ENCODE measurements around the gene TM4SF4.

TM4SF4 gene

DNA sequence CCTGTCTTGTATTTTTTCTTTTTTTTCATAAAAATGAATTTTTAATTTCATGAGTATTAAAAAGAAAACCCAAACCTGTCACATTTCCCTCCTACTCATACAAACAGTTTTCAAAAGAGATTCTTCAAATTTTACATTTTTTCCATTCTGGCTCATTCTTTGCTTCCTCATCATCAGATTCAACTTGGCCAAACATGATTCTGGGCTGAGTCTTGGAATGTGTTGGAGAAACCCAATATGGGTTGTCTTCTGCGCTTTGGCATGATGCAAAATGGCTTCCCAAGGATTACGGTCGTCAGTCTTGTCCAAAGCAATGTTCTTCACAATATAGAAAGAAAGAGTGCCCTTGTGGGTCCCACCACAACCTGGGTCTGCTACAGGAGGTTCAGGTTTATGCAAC, 12.4 kb upstream of the TM4SF4 start:
- POLR2A ChIA-PET, result no interaction called here
- H3K9me3 ChIP-seq (ENCODE audit: control insufficient read depth, insufficient read depth, low read depth, low read length), result no peaks in the 10 kb centered on the region
- no peak overlapping the region for H3K4me3 ChIP-seq (ENCODE audit: low read depth, low read length)
- no peak overlapping the region for H3K27ac ChIP-seq (ENCODE audit: extremely low read depth, low read depth, low read length)
- TF ChIP-seq ZNF514 (tag by site-specific recombination; IDR thresholded peaks at IDR 0.05) (no peak), ZEB2 (tag by site-specific recombination; IDR thresholded peaks at IDR 0.05) (no peak), ZNF23 (tag by site-specific recombination; IDR thresholded peaks at IDR 0.05; ENCODE audit: borderline replicate concordance) (no peak), ZNF214 (tag by site-specific recombination; IDR thresholded peaks at IDR 0.05; ENCODE audit: borderline replicate concordance) (no peak)
- no peaks in the 10 kb centered on the region for H3K4me1 ChIP-seq (ENCODE audit: control insufficient read depth, insufficient read depth, low read length)
- CTCF ChIA-PET, result no interaction called here
- H3K36me3 ChIP-seq (ENCODE audit: control insufficient read depth in 2 of 2, insufficient read depth in 1 of 2, low read length in 2 of 2), result no peaks in the 10 kb centered on the region

DNA sequence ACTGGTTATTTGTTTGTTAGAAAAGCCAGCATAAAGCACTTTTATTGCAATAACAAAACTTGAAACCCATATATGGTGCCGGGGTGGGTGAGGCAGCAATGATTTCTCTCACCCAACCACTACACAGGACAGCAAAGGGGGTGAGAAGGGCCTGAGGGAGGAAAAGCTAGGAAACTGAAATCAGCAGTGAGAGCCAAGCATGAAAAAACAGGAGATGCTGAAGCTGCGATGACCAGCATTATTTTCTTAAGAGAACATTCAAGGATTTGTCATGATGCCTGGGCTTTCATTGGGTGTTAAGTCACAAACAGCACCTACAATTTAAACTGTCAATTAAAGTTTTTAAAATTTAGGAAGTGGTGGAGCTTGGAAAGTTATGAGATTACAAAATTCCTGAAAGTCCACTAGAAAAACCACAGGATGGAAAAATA, 11.9 kb upstream of the TM4SF4 start:
- CTCF ChIA-PET, result interaction anchor here (0.7 kb wide), 1 partner anchor 15 kb away, joined by 3 read pairs; no protein-coding TSS in a partner anchor
- H3K4me3 ChIP-seq (ENCODE audit: low read depth, low read length), result no peak overlapping the region
- no peak overlapping the region for H3K27ac ChIP-seq (ENCODE audit: extremely low read depth, low read depth, low read length)
- TF ChIP-seq ZNF311 (tag by site-specific recombination; IDR thresholded peaks at IDR 0.05; ENCODE audit: borderline replicate concordance), result no peak
- no peak for TF ChIP-seq TRIM28 (IDR thresholded peaks at IDR 0.05; ENCODE audit: borderline replicate concordance, low read length)
- TF ChIP-seq, protein P1, sequence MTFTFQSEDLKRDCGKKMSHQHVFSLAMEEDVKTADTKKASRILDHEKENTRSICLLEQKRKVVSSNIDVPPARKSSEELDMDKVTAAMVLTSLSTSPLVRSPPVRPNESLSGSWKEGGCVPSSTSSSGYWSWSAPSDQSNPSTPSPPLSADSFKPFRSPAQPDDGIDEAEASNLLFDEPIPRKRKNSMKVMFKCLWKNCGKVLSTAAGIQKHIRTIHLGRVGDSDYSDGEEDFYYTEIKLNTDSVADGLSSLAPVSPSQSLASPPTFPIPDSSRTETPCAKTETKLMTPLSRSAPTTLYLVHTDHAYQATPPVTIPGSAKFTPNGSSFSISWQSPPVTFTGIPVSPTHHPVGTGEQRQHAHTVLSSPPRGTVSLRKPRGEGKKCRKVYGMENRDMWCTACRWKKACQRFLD (tag by site-specific recombination; IDR thresholded peaks at IDR 0.05), result no peak
- no peak for TF ChIP-seq ZNF596 (tag by site-specific recombination; IDR thresholded peaks at IDR 0.05)
- no peaks in the 10 kb centered on the region for H3K36me3 ChIP-seq (ENCODE audit: control insufficient read depth in 2 of 2, insufficient read depth in 1 of 2, low read length in 2 of 2)
- no peaks in the 10 kb centered on the region for H3K4me1 ChIP-seq (ENCODE audit: control insufficient read depth, insufficient read depth, low read length)
- POLR2A ChIA-PET, result no interaction called here
- H3K9me3 ChIP-seq (ENCODE audit: control insufficient read depth, insufficient read depth, low read depth, low read length), result no peaks in the 10 kb centered on the region

DNA sequence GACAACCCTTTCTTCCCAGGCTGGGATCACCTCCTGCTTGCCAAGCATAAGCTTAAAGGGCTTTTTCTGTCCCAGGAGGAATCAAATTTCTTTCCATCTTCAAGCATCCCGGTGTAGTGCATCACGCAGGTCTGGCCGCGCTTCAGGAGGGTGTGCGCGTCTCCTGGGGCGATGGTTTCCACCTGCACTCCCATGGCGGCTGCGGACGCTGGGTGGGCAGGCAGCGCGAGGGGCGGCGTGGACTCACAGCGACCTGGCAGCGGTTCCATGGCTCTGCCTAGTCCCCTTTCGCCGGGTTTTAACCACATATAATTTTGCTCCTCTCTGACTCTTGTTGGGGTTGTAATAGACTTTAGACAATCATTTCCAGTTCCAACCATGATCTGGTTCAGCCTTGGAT, 10.6 kb upstream of the TM4SF4 start:
- no peaks in the 10 kb centered on the region for H3K9me3 ChIP-seq (ENCODE audit: control insufficient read depth, insufficient read depth, low read depth, low read length)
- H3K4me1 ChIP-seq (ENCODE audit: control insufficient read depth, insufficient read depth, low read length), result no peaks in the 10 kb centered on the region
- CTCF ChIA-PET, result interaction anchor here (0.5 kb wide), 1 partner anchor 27 kb away, joined by 4 read pairs; no protein-coding TSS in a partner anchor
- TF ChIP-seq ZNF391 (tag by site-specific recombination; IDR thresholded peaks at IDR 0.05; ENCODE audit: borderline replicate concordance, low read depth) (no peak), ZNF292 (tag by site-specific recombination; IDR thresholded peaks at IDR 0.05; ENCODE audit: borderline replicate concordance, low read depth) (no peak), ZNF629 (tag by site-specific recombination; IDR thresholded peaks at IDR 0.05) (no peak)
- H3K27ac ChIP-seq (ENCODE audit: extremely low read depth, low read depth, low read length), result no peak overlapping the region
- POLR2A ChIA-PET, result no interaction called here
- H3K36me3 ChIP-seq (ENCODE audit: control insufficient read depth in 2 of 2, insufficient read depth in 1 of 2, low read length in 2 of 2), result no peaks in the 10 kb centered on the region
- H3K4me3 ChIP-seq (ENCODE audit: low read depth, low read length), result no peak overlapping the region

DNA sequence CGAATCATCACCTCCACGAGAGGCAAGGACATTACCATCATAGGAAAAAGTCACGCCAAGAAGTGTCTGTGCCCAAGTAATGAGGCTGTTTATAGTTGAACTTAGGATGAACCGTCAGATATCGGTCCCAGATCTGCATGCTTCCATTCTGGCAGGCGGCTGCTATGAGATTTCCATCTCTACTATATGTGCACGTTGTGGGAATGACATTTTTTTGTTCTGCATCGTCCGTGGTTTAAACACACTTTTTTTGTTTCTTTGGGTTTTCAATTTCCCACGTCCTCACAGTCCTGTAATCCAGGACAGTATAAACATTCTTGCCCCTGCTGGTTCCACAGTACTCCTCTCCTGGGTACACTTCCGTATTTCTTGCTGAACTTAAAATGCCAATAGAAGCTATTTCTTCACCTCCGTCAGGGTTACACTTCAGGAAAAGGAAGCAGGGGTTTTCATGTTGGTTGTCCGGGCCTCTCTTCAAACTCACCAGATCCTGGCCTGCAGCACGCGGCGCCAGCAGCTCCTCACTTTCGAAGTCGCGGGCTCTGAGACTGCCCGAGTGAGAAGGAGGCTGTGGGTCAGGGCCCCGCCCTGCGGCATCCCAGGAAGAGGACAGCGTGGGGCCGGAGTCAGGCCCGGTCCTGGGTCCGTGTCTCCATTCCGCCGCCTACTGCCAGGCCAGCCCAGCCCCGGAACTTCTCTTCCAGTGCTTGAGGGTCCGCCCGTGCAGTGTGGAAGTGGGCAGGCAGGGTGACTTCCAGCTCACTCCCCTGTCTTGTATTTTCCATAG, 9.8 kb upstream of the TM4SF4 start:
- POLR2A ChIA-PET, result no interaction called here
- no peaks in the 10 kb centered on the region for H3K9me3 ChIP-seq (ENCODE audit: control insufficient read depth, insufficient read depth, low read depth, low read length)
- no peak overlapping the region for H3K27ac ChIP-seq (ENCODE audit: extremely low read depth, low read depth, low read length)
- H3K4me1 ChIP-seq (ENCODE audit: control insufficient read depth, insufficient read depth, low read length), result no peaks in the 10 kb centered on the region
- H3K4me3 ChIP-seq (ENCODE audit: low read depth, low read length), result no peak overlapping the region
- CTCF ChIA-PET, result no interaction called here
- H3K36me3 ChIP-seq (ENCODE audit: control insufficient read depth in 2 of 2, insufficient read depth in 1 of 2, low read length in 2 of 2), result no peaks in the 10 kb centered on the region
- TF ChIP-seq YY1 (tag by site-specific recombination; IDR thresholded peaks at IDR 0.05) (no peak), ZNF610 (tag by site-specific recombination; IDR thresholded peaks at IDR 0.05; ENCODE audit: borderline replicate concordance) (no peak), GLIS2 (tag by site-specific recombination; IDR thresholded peaks at IDR 0.05) (no peak), ZNF214 (tag by site-specific recombination; IDR thresholded peaks at IDR 0.05; ENCODE audit: borderline replicate concordance) (no peak), ZNF292 (tag by site-specific recombination; IDR thresholded peaks at IDR 0.05; ENCODE audit: borderline replicate concordance, low read depth) (no peak), ZNF629 (tag by site-specific recombination; IDR thresholded peaks at IDR 0.05) (no peak), YY2 (tag by site-specific recombination; IDR thresholded peaks at IDR 0.05) (no peak), ZNF2 (tag by site-specific recombination; IDR thresholded peaks at IDR 0.05) (no peak), SCRT2 (tag by site-specific recombination; IDR thresholded peaks at IDR 0.05) (no peak), ZNF792 (tag by site-specific recombination; IDR thresholded peaks at IDR 0.05) (no peak), ZNF658 (tag by site-specific recombination; IDR thresholded peaks at IDR 0.05) (no peak), ZNF777 (tag by site-specific recombination; IDR thresholded peaks at IDR 0.05; ENCODE audit: borderline replicate concordance) (no peak), ZNF548 (tag by site-specific recombination; IDR thresholded peaks at IDR 0.05) (no peak)
- TF ChIP-seq, protein P2, sequence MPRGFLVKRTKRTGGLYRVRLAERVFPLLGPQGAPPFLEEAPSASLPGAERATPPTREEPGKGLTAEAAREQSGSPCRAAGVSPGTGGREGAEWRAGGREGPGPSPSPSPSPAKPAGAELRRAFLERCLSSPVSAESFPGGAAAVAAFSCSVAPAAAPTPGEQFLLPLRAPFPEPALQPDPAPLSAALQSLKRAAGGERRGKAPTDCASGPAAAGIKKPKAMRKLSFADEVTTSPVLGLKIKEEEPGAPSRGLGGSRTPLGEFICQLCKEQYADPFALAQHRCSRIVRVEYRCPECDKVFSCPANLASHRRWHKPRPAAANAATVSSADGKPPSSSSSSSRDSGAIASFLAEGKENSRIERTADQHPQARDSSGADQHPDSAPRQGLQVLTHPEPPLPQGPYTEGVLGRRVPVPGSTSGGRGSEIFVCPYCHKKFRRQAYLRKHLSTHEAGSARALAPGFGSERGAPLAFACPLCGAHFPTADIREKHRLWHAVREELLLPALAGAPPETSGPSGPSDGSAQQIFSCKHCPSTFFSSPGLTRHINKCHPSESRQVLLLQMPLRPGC (tag by site-specific recombination; IDR thresholded peaks at IDR 0.05), result no peak
- TF ChIP-seq, protein P3, sequence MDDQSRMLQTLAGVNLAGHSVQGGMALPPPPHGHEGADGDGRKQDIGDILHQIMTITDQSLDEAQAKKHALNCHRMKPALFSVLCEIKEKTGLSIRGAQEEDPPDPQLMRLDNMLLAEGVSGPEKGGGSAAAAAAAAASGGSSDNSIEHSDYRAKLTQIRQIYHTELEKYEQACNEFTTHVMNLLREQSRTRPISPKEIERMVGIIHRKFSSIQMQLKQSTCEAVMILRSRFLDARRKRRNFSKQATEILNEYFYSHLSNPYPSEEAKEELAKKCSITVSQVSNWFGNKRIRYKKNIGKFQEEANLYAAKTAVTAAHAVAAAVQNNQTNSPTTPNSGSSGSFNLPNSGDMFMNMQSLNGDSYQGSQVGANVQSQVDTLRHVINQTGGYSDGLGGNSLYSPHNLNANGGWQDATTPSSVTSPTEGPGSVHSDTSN (CRISPR knock-in tag; IDR thresholded peaks at IDR 0.05), result no peak
